Neural crest cell (in vitro differentiated cells): ENCODE results near the gene CAMK2B. TPM values are rescaled to one million over a fixed set of nuclear protein-coding genes. Genes with fewer than 3 reads are reported as not detected.
"Not testable (repeated sequence)": the region's sequence is repeated elsewhere in the genome, so short reads cannot be mapped to it uniquely, and the experiment has no call there.

ENCODE experiments used
- DNase-seq: peaks from one replicate; pipeline ENCODE4 v3.0.0; 2021; ENCODE audit warnings: low read depth, mixed read lengths, low spot score
- H3K27ac Mint-ChIP-seq: one replicate; pipeline ENCODE4 v1.8.0; 2021; ENCODE audit warnings: mild to moderate bottlenecking, mixed read lengths; ENCODE audit not compliant: unreplicated experiment
- H3K27me3 Mint-ChIP-seq: 2 replicates; pipeline ENCODE4 v1.8.0; 2021; ENCODE audit warnings: low read depth, mild to moderate bottlenecking, mixed read lengths
- H3K36me3 Mint-ChIP-seq: 2 replicates; pipeline ENCODE4 v1.8.0; 2021; ENCODE audit warnings: low read depth, mild to moderate bottlenecking, mixed read lengths
- H3K4me1 Mint-ChIP-seq: 2 replicates; pipeline ENCODE4 v1.8.0; 2021; ENCODE audit warnings: mixed read lengths
- H3K4me3 Mint-ChIP-seq: one replicate; pipeline ENCODE4 v1.8.0; 2021; ENCODE audit warnings: mild to moderate bottlenecking, mixed read lengths
- H3K9me3 Mint-ChIP-seq: 2 replicates; pipeline ENCODE4 v1.8.0; 2021; ENCODE audit warnings: mixed read lengths
- total RNA-seq: library from RNA; stranded (reverse); gene quantifications from 2 replicates; pipeline ENCODE4 v1.2.1, GENCODE V29; 2021
- TF ChIP-seq, protein P1 (sequence below): fragments of 200-600 bp; sonication (generic); conservative IDR thresholded peaks from 2 replicates; pipeline ENCODE4 v1.5.0; 2021; ENCODE audit warnings: antibody characterized with exemption, mild to moderate bottlenecking

CAMK2B gene
- total RNA-seq, 1 donor from 2014 or later: 1.6 TPM

DNA sequence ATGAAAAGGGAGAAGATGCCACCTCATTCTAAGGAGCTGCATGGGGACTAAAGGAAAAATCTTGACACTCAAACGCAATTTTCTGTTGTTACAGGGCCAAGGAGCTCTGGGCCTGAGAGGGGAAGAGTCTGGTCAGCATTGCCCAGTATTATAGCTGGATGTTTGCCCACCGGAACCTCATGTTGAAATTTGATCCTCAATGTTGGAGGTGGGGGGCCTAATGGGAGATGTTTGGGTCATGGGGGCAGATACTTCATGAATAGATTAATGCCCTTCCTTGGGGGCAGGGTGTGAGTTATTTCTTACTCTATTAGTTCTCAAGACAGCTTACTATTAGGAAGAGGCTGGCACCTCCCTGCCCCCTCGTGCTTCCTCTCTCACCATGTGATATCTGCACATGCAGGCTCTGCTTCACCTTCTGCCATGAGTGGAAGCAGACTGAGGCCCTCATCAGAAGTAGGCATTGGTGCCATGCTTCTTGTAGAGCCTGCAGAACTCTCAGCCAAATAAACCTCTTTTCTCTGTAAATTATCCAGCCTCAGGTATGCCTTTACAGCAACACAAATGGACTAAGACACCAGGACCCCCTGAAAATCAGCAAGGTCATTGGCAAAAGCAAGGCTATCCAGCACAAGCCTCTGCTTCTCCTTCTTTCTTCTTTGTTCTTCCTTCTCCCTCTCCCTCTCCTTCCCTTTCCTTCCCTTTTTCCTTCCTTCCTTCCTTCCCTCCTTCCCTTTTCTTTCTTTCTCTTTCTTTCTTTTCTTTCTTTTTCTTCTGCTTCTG lies 151.3 kb downstream of the CAMK2B start:
- TF ChIP-seq, protein P1, sequence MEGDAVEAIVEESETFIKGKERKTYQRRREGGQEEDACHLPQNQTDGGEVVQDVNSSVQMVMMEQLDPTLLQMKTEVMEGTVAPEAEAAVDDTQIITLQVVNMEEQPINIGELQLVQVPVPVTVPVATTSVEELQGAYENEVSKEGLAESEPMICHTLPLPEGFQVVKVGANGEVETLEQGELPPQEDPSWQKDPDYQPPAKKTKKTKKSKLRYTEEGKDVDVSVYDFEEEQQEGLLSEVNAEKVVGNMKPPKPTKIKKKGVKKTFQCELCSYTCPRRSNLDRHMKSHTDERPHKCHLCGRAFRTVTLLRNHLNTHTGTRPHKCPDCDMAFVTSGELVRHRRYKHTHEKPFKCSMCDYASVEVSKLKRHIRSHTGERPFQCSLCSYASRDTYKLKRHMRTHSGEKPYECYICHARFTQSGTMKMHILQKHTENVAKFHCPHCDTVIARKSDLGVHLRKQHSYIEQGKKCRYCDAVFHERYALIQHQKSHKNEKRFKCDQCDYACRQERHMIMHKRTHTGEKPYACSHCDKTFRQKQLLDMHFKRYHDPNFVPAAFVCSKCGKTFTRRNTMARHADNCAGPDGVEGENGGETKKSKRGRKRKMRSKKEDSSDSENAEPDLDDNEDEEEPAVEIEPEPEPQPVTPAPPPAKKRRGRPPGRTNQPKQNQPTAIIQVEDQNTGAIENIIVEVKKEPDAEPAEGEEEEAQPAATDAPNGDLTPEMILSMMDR: no peak
- Mint-ChIP-seq H3K36me3 (no peaks in the 10 kb centered on the region), H3K4me3 (no peak overlapping the region), H3K9me3 (peaks cover 4% of the 10 kb centered on the region), H3K27ac (no peak overlapping the region), H3K27me3 (peaks cover 30% of the 10 kb centered on the region), H3K4me1 (peaks cover 4% of the 10 kb centered on the region)
- no peak for DNase-seq

DNA sequence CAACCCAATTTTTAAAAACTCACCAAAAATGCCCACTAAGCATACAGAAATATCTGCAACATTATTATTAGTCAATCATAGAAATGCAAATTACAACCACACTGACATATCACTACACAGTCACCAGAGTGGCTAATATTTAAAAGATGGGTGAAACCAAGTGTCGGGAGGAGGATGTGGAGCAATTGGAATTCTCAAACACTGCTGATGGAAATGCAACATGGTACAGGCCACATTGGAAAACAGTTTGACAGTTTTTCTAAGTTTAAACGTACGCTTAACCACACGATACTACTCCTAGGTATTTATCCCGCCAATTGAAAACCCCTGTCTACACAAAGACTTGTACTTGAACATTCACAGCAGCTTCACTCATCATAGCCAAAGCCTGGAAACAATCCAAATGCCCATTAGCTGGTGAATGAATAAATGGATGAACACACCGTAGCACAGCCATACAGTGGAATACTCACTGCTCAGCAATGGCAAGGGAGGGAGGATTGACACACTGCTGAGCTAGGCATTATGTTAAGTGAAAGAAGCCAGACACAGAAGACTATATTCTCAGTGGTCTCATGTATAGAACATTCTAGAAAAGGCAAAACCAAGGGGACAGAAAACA lies 152.5 kb downstream of the CAMK2B start:
- Mint-ChIP-seq H3K9me3 (peaks cover 7% of the 10 kb centered on the region), H3K4me3 (no peak overlapping the region), H3K36me3 (peaks cover 2% of the 10 kb centered on the region), H3K27ac (no peak overlapping the region), H3K27me3 (peaks cover 33% of the 10 kb centered on the region), H3K4me1 (peaks cover 4% of the 10 kb centered on the region)
- TF ChIP-seq, protein P1: no peak
- DNase-seq: no peak

DNA sequence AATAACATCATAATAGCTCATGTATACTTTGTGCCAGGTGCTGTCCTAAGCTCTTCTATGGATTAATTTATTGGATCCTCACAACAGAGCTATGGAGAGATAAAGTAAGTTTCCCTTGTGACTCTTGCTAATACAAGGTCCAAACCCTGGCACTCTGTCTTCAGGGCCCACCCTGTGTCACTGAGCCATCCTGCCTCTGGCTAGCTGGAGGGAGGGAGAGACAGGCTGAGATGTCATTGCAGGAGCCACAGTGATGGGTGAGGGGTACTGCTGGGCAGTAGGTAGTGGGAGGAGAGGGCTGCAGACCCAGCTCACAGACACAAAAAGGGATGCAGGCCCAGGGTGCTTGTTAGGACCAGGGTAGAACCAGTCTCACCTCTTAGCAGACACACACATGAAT lies 153.0 kb downstream of the CAMK2B start:
- no peak for DNase-seq
- H3K27me3 Mint-ChIP-seq: peaks cover 35% of the 10 kb centered on the region
- no peak overlapping the region for H3K4me3 Mint-ChIP-seq
- peaks cover 2% of the 10 kb centered on the region for H3K36me3 Mint-ChIP-seq
- H3K27ac Mint-ChIP-seq: no peak overlapping the region
- no peaks in the 10 kb centered on the region for H3K4me1 Mint-ChIP-seq
- TF ChIP-seq, protein P1: no peak
- H3K9me3 Mint-ChIP-seq: peaks cover 7% of the 10 kb centered on the region

DNA sequence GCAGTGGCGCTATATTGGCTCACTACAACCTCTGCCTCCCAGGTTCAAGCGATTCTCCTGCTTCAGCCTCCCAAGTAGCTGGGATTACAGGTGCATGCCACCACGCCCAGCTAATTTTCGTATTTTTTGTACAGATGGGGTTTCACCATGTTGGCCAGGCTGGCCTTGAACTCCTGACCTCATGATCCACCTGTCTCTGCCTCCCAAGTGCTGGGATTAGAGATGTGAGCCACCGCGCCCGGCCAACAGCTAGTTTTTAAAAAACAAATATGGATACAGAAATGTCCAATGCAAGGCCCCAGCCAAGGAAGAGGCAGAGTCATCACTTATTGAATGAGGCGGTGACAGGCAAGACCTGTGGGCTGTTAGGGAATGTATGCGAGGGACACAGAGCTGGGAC lies 153.5 kb downstream of the CAMK2B start:
- not testable (repeated sequence) for H3K27ac Mint-ChIP-seq, H3K9me3 Mint-ChIP-seq, DNase-seq, H3K36me3 Mint-ChIP-seq, H3K4me3 Mint-ChIP-seq, H3K4me1 Mint-ChIP-seq
- H3K27me3 Mint-ChIP-seq: peaks cover 37% of the 10 kb centered on the region

DNA sequence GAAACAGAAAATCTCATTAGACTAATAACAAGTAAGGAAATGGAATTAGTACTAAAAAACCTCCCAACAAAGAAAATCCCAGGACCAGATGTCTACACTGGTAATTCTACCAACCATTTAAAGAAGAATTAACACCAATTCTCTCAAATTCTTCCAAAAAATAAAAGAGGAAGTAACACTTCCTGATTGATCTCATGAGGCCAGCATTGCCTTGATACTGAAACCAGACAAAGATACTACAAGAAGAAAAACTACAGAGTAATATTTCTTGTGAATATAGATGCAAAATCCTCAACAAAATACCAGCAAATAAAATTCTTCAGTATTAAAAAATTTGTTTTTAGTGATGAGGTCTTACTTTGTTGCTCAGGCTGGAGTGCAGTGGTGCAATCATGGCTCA lies 157.5 kb downstream of the CAMK2B start:
- Mint-ChIP-seq H3K36me3 (peaks cover 2% of the 10 kb centered on the region), H3K9me3 (peaks cover 7% of the 10 kb centered on the region), H3K4me3 (no peak overlapping the region), H3K27me3 (peaks cover 27% of the 10 kb centered on the region), H3K27ac (no peak overlapping the region), H3K4me1 (no peaks in the 10 kb centered on the region)
- TF ChIP-seq, protein P1: no peak
- DNase-seq: no peak

Other genes with a start within 250 kb of the CAMK2B start
- 21.5 and 26.0 TPM in 2 replicates for gene POLM, start 243.1 kb downstream of the CAMK2B start, total RNA-seq
- 70.5 and 72.6 TPM in 2 replicates for gene AEBP1, start 221.2 kb downstream of the CAMK2B start, total RNA-seq
- 159 and 167 TPM in 2 replicates for gene POLD2, start 202.0 kb downstream of the CAMK2B start, total RNA-seq
- gene MYL7, start 184.3 kb downstream of the CAMK2B start, total RNA-seq: not detected in 2 replicates
- 0.42 and 0.52 TPM in 2 replicates for gene GCK, start 136.2 kb downstream of the CAMK2B start, total RNA-seq
- gene YKT6, start 124.6 kb downstream of the CAMK2B start, total RNA-seq: 95.9 and 97.4 TPM in 2 replicates
- gene NUDCD3, start 165.1 kb upstream of the CAMK2B start, total RNA-seq: 85.5 and 93.2 TPM in 2 replicates
- 0.12 and 0.18 TPM in 2 replicates for gene NPC1L1, start 215.7 kb upstream of the CAMK2B start, total RNA-seq
- 104 and 111 TPM in 2 replicates for gene DDX56, start 248.3 kb upstream of the CAMK2B start, total RNA-seq